ENCODE data around the gene DGLUCY.
A peak's percentile ranks its signal among the peaks of the same experiment; 100 is the strongest.

DGLUCY gene

DNA sequence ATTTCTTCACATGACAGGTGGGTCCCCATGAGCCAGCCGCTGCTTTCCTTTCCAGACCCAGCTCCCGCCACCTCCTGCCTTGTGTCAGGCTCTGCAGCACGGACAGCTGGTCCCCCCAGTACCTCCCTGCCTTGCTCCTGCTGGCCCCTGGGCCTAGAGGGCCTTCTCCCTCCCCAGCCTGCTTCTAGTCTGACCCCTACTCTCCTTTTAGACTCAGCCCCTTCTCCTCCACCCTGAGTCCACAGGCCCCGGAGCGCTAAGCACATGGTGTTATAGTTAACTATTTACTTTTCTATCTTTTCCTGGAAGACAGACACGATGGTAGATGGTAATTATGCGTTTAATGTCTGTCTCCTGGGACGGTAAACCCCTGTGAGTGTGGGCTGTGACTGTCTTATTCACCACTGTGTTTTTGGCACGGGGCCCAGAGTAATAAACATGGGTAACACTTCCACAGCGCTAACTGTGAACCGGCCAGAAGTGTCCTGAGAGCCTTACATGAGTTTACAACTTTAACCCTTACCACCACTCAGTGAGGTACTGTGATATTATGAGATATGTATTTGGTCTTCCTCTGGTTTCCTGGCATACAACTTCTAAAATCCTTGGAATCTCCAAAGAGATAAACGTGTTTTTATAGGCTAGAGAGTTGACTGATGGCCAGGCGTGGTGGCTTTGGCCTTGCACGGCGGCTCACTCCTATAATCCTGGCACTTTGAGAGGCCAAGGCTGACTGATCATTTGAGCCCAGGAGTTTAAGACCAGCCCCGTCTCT is 41.2 kb downstream of the DGLUCY start (continued):
- TF ChIP-seq, protein P1, sequence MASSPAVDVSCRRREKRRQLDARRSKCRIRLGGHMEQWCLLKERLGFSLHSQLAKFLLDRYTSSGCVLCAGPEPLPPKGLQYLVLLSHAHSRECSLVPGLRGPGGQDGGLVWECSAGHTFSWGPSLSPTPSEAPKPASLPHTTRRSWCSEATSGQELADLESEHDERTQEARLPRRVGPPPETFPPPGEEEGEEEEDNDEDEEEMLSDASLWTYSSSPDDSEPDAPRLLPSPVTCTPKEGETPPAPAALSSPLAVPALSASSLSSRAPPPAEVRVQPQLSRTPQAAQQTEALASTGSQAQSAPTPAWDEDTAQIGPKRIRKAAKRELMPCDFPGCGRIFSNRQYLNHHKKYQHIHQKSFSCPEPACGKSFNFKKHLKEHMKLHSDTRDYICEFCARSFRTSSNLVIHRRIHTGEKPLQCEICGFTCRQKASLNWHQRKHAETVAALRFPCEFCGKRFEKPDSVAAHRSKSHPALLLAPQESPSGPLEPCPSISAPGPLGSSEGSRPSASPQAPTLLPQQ (tag by site-specific recombination; IDR thresholded peaks at IDR 0.05): peak; percentile 67; the same call in 1 of the 2 replicates
- TF ChIP-seq FEZF1 (tag by site-specific recombination; IDR thresholded peaks at IDR 0.05) (peak; percentile 87), MZF1 (tag by site-specific recombination; IDR thresholded peaks at IDR 0.05; ENCODE audit: borderline replicate concordance) (peak; percentile 68; the same call in 1 of the 2 replicates), ZNF155 (tag by site-specific recombination; IDR thresholded peaks at IDR 0.05) (no peak), ZNF677 (tag by site-specific recombination; IDR thresholded peaks at IDR 0.05) (no peak), ZNF354C (tag by site-specific recombination; IDR thresholded peaks at IDR 0.05; ENCODE audit: borderline replicate concordance, low read depth) (no peak), ZNF350 (tag by site-specific recombination; IDR thresholded peaks at IDR 0.05) (no peak), ZNF585B (tag by site-specific recombination; IDR thresholded peaks at IDR 0.05) (no peak), ZBTB1 (tag by site-specific recombination; IDR thresholded peaks at IDR 0.05) (no peak), ZNF112 (tag by site-specific recombination; IDR thresholded peaks at IDR 0.05) (no peak), SALL2 (tag by site-specific recombination; IDR thresholded peaks at IDR 0.05; ENCODE audit: borderline replicate concordance) (no peak), ZNF571 (tag by site-specific recombination; IDR thresholded peaks at IDR 0.05) (no peak), ZNF184 (tag by site-specific recombination; IDR thresholded peaks at IDR 0.05) (peak; percentile 87), GLIS1 (tag by site-specific recombination; IDR thresholded peaks at IDR 0.05) (peak; percentile 65), GLI4 (tag by site-specific recombination; IDR thresholded peaks at IDR 0.05) (no peak), ZNF596 (tag by site-specific recombination; IDR thresholded peaks at IDR 0.05) (peak; percentile 31; the same call in 1 of the 2 replicates), ZSCAN23 (tag by site-specific recombination; IDR thresholded peaks at IDR 0.05) (no peak; the same call in 1 of the 2 replicates), ZNF138 (tag by site-specific recombination; IDR thresholded peaks at IDR 0.05; ENCODE audit: borderline replicate concordance) (no peak), KLF8 (tag by site-specific recombination; IDR thresholded peaks at IDR 0.05) (peak; percentile 69; the same call in 1 of the 2 replicates), ZNF658 (tag by site-specific recombination; IDR thresholded peaks at IDR 0.05) (no peak), BCL11B (tag by site-specific recombination; IDR thresholded peaks at IDR 0.05; ENCODE audit: low read depth) (no peak), ZNF623 (tag by site-specific recombination; IDR thresholded peaks at IDR 0.05) (no peak), ZNF341 (tag by site-specific recombination; IDR thresholded peaks at IDR 0.05; ENCODE audit: low read depth) (0 out of 2 replicates have a peak, but pooled peaks have one; percentile 34), ZNF600 (tag by site-specific recombination; IDR thresholded peaks at IDR 0.05) (peak; percentile 62; the same call in 1 of the 2 replicates)
- TF ChIP-seq, protein P2, sequence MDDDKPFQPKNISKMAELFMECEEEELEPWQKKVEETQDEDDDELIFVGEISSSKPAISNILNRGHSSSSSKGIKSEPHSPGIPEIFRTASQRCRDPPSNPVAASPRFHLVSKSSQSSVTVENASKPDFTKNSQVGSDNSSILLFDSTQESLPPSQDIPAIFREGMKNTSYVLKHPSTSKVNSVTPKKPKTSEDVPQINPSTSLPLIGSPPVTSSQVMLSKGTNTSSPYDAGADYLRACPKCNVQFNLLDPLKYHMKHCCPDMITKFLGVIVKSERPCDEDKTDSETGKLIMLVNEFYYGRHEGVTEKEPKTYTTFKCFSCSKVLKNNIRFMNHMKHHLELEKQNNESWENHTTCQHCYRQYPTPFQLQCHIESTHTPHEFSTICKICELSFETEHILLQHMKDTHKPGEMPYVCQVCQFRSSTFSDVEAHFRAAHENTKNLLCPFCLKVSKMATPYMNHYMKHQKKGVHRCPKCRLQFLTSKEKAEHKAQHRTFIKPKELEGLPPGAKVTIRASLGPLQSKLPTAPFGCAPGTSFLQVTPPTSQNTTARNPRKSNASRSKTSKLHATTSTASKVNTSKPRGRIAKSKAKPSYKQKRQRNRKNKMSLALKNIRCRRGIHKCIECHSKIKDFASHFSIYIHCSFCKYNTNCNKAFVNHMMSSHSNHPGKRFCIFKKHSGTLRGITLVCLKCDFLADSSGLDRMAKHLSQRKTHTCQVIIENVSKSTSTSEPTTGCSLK (tag by site-specific recombination; IDR thresholded peaks at IDR 0.05): no peak
- TF ChIP-seq, protein P3, sequence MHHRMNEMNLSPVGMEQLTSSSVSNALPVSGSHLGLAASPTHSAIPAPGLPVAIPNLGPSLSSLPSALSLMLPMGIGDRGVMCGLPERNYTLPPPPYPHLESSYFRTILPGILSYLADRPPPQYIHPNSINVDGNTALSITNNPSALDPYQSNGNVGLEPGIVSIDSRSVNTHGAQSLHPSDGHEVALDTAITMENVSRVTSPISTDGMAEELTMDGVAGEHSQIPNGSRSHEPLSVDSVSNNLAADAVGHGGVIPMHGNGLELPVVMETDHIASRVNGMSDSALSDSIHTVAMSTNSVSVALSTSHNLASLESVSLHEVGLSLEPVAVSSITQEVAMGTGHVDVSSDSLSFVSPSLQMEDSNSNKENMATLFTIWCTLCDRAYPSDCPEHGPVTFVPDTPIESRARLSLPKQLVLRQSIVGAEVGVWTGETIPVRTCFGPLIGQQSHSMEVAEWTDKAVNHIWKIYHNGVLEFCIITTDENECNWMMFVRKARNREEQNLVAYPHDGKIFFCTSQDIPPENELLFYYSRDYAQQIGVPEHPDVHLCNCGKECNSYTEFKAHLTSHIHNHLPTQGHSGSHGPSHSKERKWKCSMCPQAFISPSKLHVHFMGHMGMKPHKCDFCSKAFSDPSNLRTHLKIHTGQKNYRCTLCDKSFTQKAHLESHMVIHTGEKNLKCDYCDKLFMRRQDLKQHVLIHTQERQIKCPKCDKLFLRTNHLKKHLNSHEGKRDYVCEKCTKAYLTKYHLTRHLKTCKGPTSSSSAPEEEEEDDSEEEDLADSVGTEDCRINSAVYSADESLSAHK (tag by site-specific recombination; IDR thresholded peaks at IDR 0.05): peak; percentile 79
- TF ChIP-seq, protein P4, sequence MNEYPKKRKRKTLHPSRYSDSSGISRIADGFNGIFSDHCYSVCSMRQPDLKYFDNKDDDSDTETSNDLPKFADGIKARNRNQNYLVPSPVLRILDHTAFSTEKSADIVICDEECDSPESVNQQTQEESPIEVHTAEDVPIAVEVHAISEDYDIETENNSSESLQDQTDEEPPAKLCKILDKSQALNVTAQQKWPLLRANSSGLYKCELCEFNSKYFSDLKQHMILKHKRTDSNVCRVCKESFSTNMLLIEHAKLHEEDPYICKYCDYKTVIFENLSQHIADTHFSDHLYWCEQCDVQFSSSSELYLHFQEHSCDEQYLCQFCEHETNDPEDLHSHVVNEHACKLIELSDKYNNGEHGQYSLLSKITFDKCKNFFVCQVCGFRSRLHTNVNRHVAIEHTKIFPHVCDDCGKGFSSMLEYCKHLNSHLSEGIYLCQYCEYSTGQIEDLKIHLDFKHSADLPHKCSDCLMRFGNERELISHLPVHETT (tag by site-specific recombination; IDR thresholded peaks at IDR 0.05): peak; percentile 60; the same call in 1 of the 2 replicates
- TF ChIP-seq, protein P5, sequence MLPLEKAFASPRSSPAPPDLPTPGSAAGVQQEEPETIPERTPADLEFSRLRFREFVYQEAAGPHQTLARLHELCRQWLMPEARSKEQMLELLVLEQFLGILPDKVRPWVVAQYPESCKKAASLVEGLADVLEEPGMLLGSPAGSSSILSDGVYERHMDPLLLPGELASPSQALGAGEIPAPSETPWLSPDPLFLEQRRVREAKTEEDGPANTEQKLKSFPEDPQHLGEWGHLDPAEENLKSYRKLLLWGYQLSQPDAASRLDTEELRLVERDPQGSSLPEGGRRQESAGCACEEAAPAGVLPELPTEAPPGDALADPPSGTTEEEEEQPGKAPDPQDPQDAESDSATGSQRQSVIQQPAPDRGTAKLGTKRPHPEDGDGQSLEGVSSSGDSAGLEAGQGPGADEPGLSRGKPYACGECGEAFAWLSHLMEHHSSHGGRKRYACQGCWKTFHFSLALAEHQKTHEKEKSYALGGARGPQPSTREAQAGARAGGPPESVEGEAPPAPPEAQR (tag by site-specific recombination; IDR thresholded peaks at IDR 0.05): no peak
